ENCODE results near the gene IL23A. TPM values are rescaled to one million over a fixed set of nuclear protein-coding genes. Genes with fewer than 3 reads are reported as not detected.
"Not testable (repeated sequence)": the region's sequence is repeated elsewhere in the genome, so short reads cannot be mapped to it uniquely, and the experiment has no call there.

Gene IL23A
- total and polyA plus RNA-seq, 3 experiments from 2014 or later = 26.4 to 29.6 (median 26.9) TPM

GRCh38 chr12:56311003-56311402 lies 27.7 kb upstream of the IL23A start:
- no peaks in the 10 kb centered on the region for H3K27me3 Mint-ChIP-seq
- H3K27ac Mint-ChIP-seq = peak overlapping the region in 1 of 8 donors; percentile 26
- H3K4me3 ChIP-seq (ENCODE audit: low read length) = no peak overlapping the region
- peaks cover 0 to 53% (median 6%) of the 10 kb centered on the region in 3 donors for H3K36me3 Mint-ChIP-seq
- no peak overlapping the region for H3K4me3 Mint-ChIP-seq
- peaks cover 12 to 15% (median 14%) of the 10 kb centered on the region in 3 donors for H3K4me1 Mint-ChIP-seq
- H3K27me3 ChIP-seq (ENCODE audit: insufficient read depth, low read length, poor library complexity, severe bottlenecking) = no peaks in the 10 kb centered on the region
- no peak for DNase-seq
- H3K36me3 ChIP-seq (ENCODE audit: insufficient read depth, low read length) = peaks cover 7% of the 10 kb centered on the region
- no peak overlapping the region for H3K27ac ChIP-seq (ENCODE audit: low read depth, low read length)
- ChIA-PET POLR2A (interaction anchor here (0.8 to 1.4 kb wide), 3 partner anchors 12 to 159 kb away, joined by 3 to 4 read pairs (median 4); no protein-coding TSS in a partner anchor), CTCF (interaction anchor here (0.9 to 1.9 kb wide), 6 partner anchors 13 to 193 kb away, joined by 3 to 6 read pairs (median 3); partner anchors contain the start of gene ZC3H10)
- no peaks in the 10 kb centered on the region for H3K9me3 Mint-ChIP-seq
- peaks cover 10% of the 10 kb centered on the region for H3K4me1 ChIP-seq (ENCODE audit: insufficient read depth, low read length)
- no peaks in the 10 kb centered on the region for H3K9me3 ChIP-seq (ENCODE audit: low read length)

DNA sequence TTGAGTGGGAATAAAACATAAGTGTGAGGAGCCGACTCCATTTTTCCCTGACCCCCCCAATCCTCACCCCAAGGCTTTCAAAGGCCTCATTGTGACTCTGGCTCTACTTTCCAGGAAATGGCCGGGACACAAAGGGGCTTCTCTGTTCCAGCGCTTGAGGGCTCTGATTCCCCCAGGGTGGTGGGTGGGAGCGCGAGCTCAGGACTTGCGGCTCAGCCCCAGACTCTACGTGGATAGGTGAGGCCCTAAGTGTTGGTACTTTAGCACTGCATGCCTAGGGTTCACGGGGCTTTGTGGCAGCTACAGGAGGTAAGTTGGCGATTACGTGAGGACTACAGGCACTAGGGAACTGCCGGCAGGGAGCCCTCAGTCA lies 23.4 kb upstream of the IL23A start:
- Histone ChIP-seq H3K27me3 (ENCODE audit: insufficient read depth, low read length, poor library complexity, severe bottlenecking) (no peaks in the 10 kb centered on the region), H3K4me3 (ENCODE audit: low read length) (peak overlapping the region; percentile 100), H3K4me1 (ENCODE audit: insufficient read depth, low read length) (peaks cover 15% of the 10 kb centered on the region), H3K27ac (ENCODE audit: low read depth, low read length) (peak overlapping the region; percentile 97), H3K9me3 (ENCODE audit: low read length) (no peaks in the 10 kb centered on the region), H3K36me3 (ENCODE audit: insufficient read depth, low read length) (peaks cover 14% of the 10 kb centered on the region)
- H3K4me1 Mint-ChIP-seq = peaks cover 14 to 21% (median 15%) of the 10 kb centered on the region in 3 donors
- ChIA-PET POLR2A (interaction anchor here (0.6 to 2.1 kb wide), 11 partner anchors 16 to 211 kb away, joined by 3 to 20 read pairs (median 4); partner anchors contain the start of genes ANKRD52, IL23A, PA2G4 and PAN2), CTCF (interaction anchor here (1.1 to 1.8 kb wide), 11 partner anchors 8 to 271 kb away, joined by 3 to 10 read pairs (median 4); partner anchors contain the start of genes IL23A, PAN2, SMARCC2 and TIMELESS)
- peak overlapping the region; percentile 97 to 100 (median 99) for H3K27ac Mint-ChIP-seq
- no peaks in the 10 kb centered on the region for H3K9me3 Mint-ChIP-seq
- H3K27me3 Mint-ChIP-seq = no peaks in the 10 kb centered on the region
- H3K36me3 Mint-ChIP-seq = peaks cover 0 to 46% (median 7%) of the 10 kb centered on the region in 3 donors
- no peak for DNase-seq
- peak overlapping the region; percentile 97 to 100 (median 99) for H3K4me3 Mint-ChIP-seq

GRCh38 chr12:56315622-56316473 lies 22.8 kb upstream of the IL23A start, which contains the start of gene CNPY2:
CNPY2 (minus strand) TSS chr12:56315988; CDS start chr12:56315217, 771 bp downstream.
- Histone ChIP-seq H3K36me3 (ENCODE audit: insufficient read depth, low read length) (peaks cover 12% of the 10 kb centered on the region), H3K4me1 (ENCODE audit: insufficient read depth, low read length) (peaks cover 15% of the 10 kb centered on the region), H3K9me3 (ENCODE audit: low read length) (no peaks in the 10 kb centered on the region), H3K27me3 (ENCODE audit: insufficient read depth, low read length, poor library complexity, severe bottlenecking) (no peaks in the 10 kb centered on the region), H3K4me3 (ENCODE audit: low read length) (peak within 1 kb of the TSS; percentile 100), H3K27ac (ENCODE audit: low read depth, low read length) (peak within 1 kb of the TSS; percentile 97)
- CTCF ChIA-PET = interaction anchor here (1.0 to 1.8 kb wide), 11 partner anchors 9 to 272 kb away, joined by 3 to 10 read pairs (median 4); partner anchors contain the start of genes IL23A, PAN2, SMARCC2 and STAT2
- H3K4me1 Mint-ChIP-seq = peaks cover 14 to 21% (median 15%) of the 10 kb centered on the region in 3 donors
- peak within 1 kb of the TSS; percentile 97 to 100 (median 99) for H3K27ac Mint-ChIP-seq
- no peaks in the 10 kb centered on the region for H3K9me3 Mint-ChIP-seq
- peak within 1 kb of the TSS; percentile 97 to 100 (median 99) for H3K4me3 Mint-ChIP-seq
- peak; percentile 91 to 96 (median 93) for DNase-seq
- POLR2A ChIA-PET = interaction anchor here (0.6 to 2.1 kb wide), 18 partner anchors 17 to 409 kb away, joined by 3 to 20 read pairs (median 4); partner anchors contain the start of genes ANKRD52, ESYT1, IL23A and NACA
- peaks cover 0 to 40% (median 4%) of the 10 kb centered on the region in 3 donors for H3K36me3 Mint-ChIP-seq
- no peaks in the 10 kb centered on the region for H3K27me3 Mint-ChIP-seq

DNA sequence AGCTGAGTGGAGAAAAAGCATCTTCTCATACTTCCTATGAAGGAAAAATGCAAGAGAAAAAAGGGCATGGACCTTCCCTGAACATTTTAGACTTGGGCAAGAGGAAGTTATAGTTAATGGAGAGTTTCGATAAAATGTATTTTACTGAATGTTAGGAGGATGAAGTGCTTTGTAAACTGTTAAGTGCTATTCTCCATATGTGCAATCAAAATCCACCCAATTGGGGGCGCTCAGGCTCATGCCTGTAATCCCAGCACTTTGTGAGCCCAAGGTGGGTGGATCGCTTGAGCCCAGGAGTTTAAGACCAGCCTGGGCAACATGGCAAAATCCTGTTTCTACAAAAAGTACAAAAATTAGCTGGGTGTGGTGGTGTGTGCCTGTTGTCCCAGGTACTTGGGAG lies 21.0 kb upstream of the IL23A start:
- Mint-ChIP-seq H3K4me3 (no peak overlapping the region), H3K9me3 (no peaks in the 10 kb centered on the region), H3K27me3 (no peaks in the 10 kb centered on the region), H3K27ac (peak overlapping the region in 3 of 8 donors; percentile 44 to 55 (median 54)), H3K4me1 (peaks cover 14 to 21% (median 15%) of the 10 kb centered on the region in 3 donors), H3K36me3 (peaks cover 0 to 42% (median 4%) of the 10 kb centered on the region in 3 donors)
- H3K27ac ChIP-seq (ENCODE audit: low read depth, low read length) = no peak overlapping the region
- CTCF ChIA-PET = no interaction called here
- no peak overlapping the region for H3K4me3 ChIP-seq (ENCODE audit: low read length)
- peaks cover 15% of the 10 kb centered on the region for H3K4me1 ChIP-seq (ENCODE audit: insufficient read depth, low read length)
- no peaks in the 10 kb centered on the region for H3K27me3 ChIP-seq (ENCODE audit: insufficient read depth, low read length, poor library complexity, severe bottlenecking)
- no peaks in the 10 kb centered on the region for H3K9me3 ChIP-seq (ENCODE audit: low read length)
- peaks cover 16% of the 10 kb centered on the region for H3K36me3 ChIP-seq (ENCODE audit: insufficient read depth, low read length)
- DNase-seq = no peak
- POLR2A ChIA-PET = no interaction called here

DNA sequence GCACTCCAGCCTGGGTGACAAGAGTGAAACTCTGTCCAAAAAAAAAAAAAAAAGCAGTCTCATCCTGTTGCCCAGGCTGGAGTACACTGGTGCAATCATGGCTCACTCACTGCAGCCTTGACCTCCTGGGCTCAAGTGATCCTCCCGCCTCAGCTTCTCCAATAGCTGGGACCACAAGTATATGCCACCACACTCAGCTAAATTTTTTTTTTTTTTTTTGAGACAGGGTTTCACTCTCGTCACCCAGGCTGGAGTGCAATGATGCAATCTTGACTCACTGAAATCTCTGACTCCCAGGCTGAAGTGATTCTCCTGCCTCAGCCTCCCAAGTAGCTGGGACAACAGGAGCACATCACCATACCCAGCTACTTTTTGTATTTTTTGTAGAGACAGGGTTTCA lies 17.7 kb upstream of the IL23A start:
- Histone ChIP-seq H3K27ac (ENCODE audit: low read depth, low read length) (no peak overlapping the region), H3K36me3 (ENCODE audit: insufficient read depth, low read length) (peaks cover 43% of the 10 kb centered on the region), H3K4me1 (ENCODE audit: insufficient read depth, low read length) (peaks cover 5% of the 10 kb centered on the region), H3K4me3 (ENCODE audit: low read length) (no peak overlapping the region), H3K9me3 (ENCODE audit: low read length) (no peaks in the 10 kb centered on the region), H3K27me3 (ENCODE audit: insufficient read depth, low read length, poor library complexity, severe bottlenecking) (no peaks in the 10 kb centered on the region)
- no peaks in the 10 kb centered on the region for H3K9me3 Mint-ChIP-seq
- peaks cover 3 to 59% (median 18%) of the 10 kb centered on the region in 3 donors for H3K36me3 Mint-ChIP-seq
- POLR2A ChIA-PET = no interaction called here
- CTCF ChIA-PET = interaction anchor here (0.7 kb wide), 1 partner anchor 21 kb away, joined by 3 read pairs; no protein-coding TSS in a partner anchor
- DNase-seq = no peak
- peaks cover 0 to 6% (median 3%) of the 10 kb centered on the region in 3 donors for H3K4me1 Mint-ChIP-seq
- no peaks in the 10 kb centered on the region for H3K27me3 Mint-ChIP-seq
- H3K4me3 Mint-ChIP-seq = no peak overlapping the region
- H3K27ac Mint-ChIP-seq = no peak overlapping the region

GRCh38 chr12:56321610-56322009 lies 17.1 kb upstream of the IL23A start:
- H3K9me3 Mint-ChIP-seq; H3K4me1 ChIP-seq (ENCODE audit: insufficient read depth, low read length); H3K4me1 Mint-ChIP-seq; H3K27me3 ChIP-seq (ENCODE audit: insufficient read depth, low read length, poor library complexity, severe bottlenecking); H3K4me3 Mint-ChIP-seq; H3K27me3 Mint-ChIP-seq; H3K9me3 ChIP-seq (ENCODE audit: low read length); DNase-seq; H3K4me3 ChIP-seq (ENCODE audit: low read length); H3K27ac Mint-ChIP-seq; CTCF ChIA-PET; H3K27ac ChIP-seq (ENCODE audit: low read depth, low read length): not testable (repeated sequence)
- POLR2A ChIA-PET = interaction anchor here (0.7 kb wide), 1 partner anchor 161 kb away, joined by 4 read pairs; no protein-coding TSS in a partner anchor
- peaks cover 3 to 63% (median 22%) of the 10 kb centered on the region in 3 donors for H3K36me3 Mint-ChIP-seq
- peaks cover 48% of the 10 kb centered on the region for H3K36me3 ChIP-seq (ENCODE audit: insufficient read depth, low read length)

- H3K4me1 ChIP-seq (ENCODE audit: insufficient read depth, low read length) = no peaks in the 10 kb centered on the region
- no peak overlapping the region for H3K27ac ChIP-seq (ENCODE audit: low read depth, low read length)
- H3K9me3 ChIP-seq (ENCODE audit: low read length) = no peaks in the 10 kb centered on the region
- H3K36me3 ChIP-seq (ENCODE audit: insufficient read depth, low read length) = peaks cover 63% of the 10 kb centered on the region
- Mint-ChIP-seq H3K27ac (no peak overlapping the region), H3K4me3 (no peak overlapping the region), H3K4me1 (no peaks in the 10 kb centered on the region), H3K27me3 (no peaks in the 10 kb centered on the region), H3K36me3 (peaks cover 11 to 80% (median 27%) of the 10 kb centered on the region in 3 donors), H3K9me3 (no peaks in the 10 kb centered on the region)
- POLR2A ChIA-PET = interaction anchor here (1.2 kb wide), 1 partner anchor 9 kb away, joined by 3 read pairs; the partner anchor contains the start of gene PAN2
- no peak overlapping the region for H3K4me3 ChIP-seq (ENCODE audit: low read length)
- CTCF ChIA-PET = interaction anchor here (1.6 kb wide), 1 partner anchor 14 kb away, joined by 3 read pairs; no protein-coding TSS in a partner anchor
- DNase-seq = no peak
- no peaks in the 10 kb centered on the region for H3K27me3 ChIP-seq (ENCODE audit: insufficient read depth, low read length, poor library complexity, severe bottlenecking)
Observed at GRCh38 chr12:56324206-56324605, 14.5 kb upstream of the IL23A start.

Data from CD8-positive, alpha-beta memory T cell (primary cell).